Activated CD4-positive, alpha-beta memory T cell treated with anti-CD3 and anti-CD28 coated beads for 36 hours (primary cell): ENCODE data around the gene PTBP2. TPM values are rescaled to one million over a fixed set of nuclear protein-coding genes. Genes with fewer than 3 reads are reported as not detected.
A peak's percentile ranks its signal among the peaks of the same experiment; 100 is the strongest.

ENCODE experiments used
- CTCF ChIA-PET: fragments of 350-600 bp; sonication (Branson Sonifier 250); formaldehyde crosslinking; loops from one replicate; lab custom pipeline; 2021; ENCODE audit warnings: antibody characterized with exemption, inconsistent platforms; lab: Charles Lee
- POLR2A ChIA-PET: fragments of 350-600 bp; sonication (Branson Sonifier 250); formaldehyde crosslinking; loops from one replicate; lab custom pipeline; 2021; ENCODE audit warnings: antibody characterized with exemption; lab: Charles Lee
- DNase-seq: peaks from one replicate; pipeline ENCODE4 v3.0.0-alpha.2; 2020
- H3K27ac Mint-ChIP-seq: one replicate; pipeline ENCODE4 v1.8.0; 2021; ENCODE audit warnings: mixed read lengths
- H3K27me3 Mint-ChIP-seq: one replicate; pipeline ENCODE4 v1.8.0; 2021; ENCODE audit warnings: mixed read lengths
- H3K36me3 Mint-ChIP-seq: one replicate; pipeline ENCODE4 v1.8.0; 2021; ENCODE audit warnings: mixed read lengths
- H3K4me1 Mint-ChIP-seq: one replicate; pipeline ENCODE4 v1.8.0; 2021; ENCODE audit warnings: low read depth, mixed read lengths
- H3K4me3 Mint-ChIP-seq: one replicate; pipeline ENCODE4 v1.8.0; 2021; ENCODE audit warnings: mild to moderate bottlenecking, mixed read lengths
- H3K9me3 Mint-ChIP-seq: one replicate; pipeline ENCODE4 v1.8.0; 2021; ENCODE audit warnings: mixed read lengths
- intact Hi-C: fragments of 100-400 bp; cut with micrococcal nuclease; formaldehyde crosslinking; loops from one replicate; pipeline ENCODE4 v1.15.1; 2023
- total RNA-seq, 2 experiments: library from RNA; stranded (reverse); gene quantifications; one replicate each; pipeline ENCODE4 v1.2.3, GENCODE V29; 2021

PTBP2 gene
- total RNA-seq, 2 experiments from 2014 or later: 9.2 to 10.1 TPM

- ChIA-PET CTCF (no interaction called here), POLR2A (no interaction called here)
- peaks cover 5% of the 10 kb centered on the region for H3K27me3 Mint-ChIP-seq
- intact Hi-C loops: no loop called here
- H3K4me3 Mint-ChIP-seq: no peak overlapping the region
- no peaks in the 10 kb centered on the region for H3K4me1 Mint-ChIP-seq
- no peak overlapping the region for H3K27ac Mint-ChIP-seq
- no peak for DNase-seq
- H3K9me3 Mint-ChIP-seq: no peaks in the 10 kb centered on the region
- H3K36me3 Mint-ChIP-seq: no peaks in the 10 kb centered on the region
Measured at GRCh38 chr1:96713649-96714048, 7.9 kb upstream of the PTBP2 start.

- no peak for DNase-seq
- peaks cover 5% of the 10 kb centered on the region for H3K27me3 Mint-ChIP-seq
- H3K9me3 Mint-ChIP-seq: no peaks in the 10 kb centered on the region
- H3K27ac Mint-ChIP-seq: no peak overlapping the region
- H3K4me1 Mint-ChIP-seq: no peaks in the 10 kb centered on the region
- intact Hi-C loops: no loop called here
- ChIA-PET POLR2A (no interaction called here), CTCF (no interaction called here)
- no peaks in the 10 kb centered on the region for H3K36me3 Mint-ChIP-seq
- no peak overlapping the region for H3K4me3 Mint-ChIP-seq
Measured at GRCh38 chr1:96714881-96715280, 6.7 kb upstream of the PTBP2 start.

GRCh38 chr1:96715482-96715881, 6.1 kb upstream of the PTBP2 start:
- POLR2A ChIA-PET: no interaction called here
- peaks cover 5% of the 10 kb centered on the region for H3K27me3 Mint-ChIP-seq
- H3K9me3 Mint-ChIP-seq: no peaks in the 10 kb centered on the region
- no peak overlapping the region for H3K27ac Mint-ChIP-seq
- intact Hi-C loops: no loop called here
- no peak overlapping the region for H3K4me3 Mint-ChIP-seq
- no peak for DNase-seq
- no peaks in the 10 kb centered on the region for H3K4me1 Mint-ChIP-seq
- CTCF ChIA-PET: no interaction called here
- no peaks in the 10 kb centered on the region for H3K36me3 Mint-ChIP-seq

GRCh38 chr1:96721053-96721415, 550 bp upstream of the PTBP2 start:
- peak overlapping the region; percentile 47 for H3K27ac Mint-ChIP-seq

GRCh38 chr1:96722161-96722922, 758 bp downstream of the PTBP2 start:
- ChIA-PET CTCF (interaction anchor here (0.7 to 1.6 kb wide), 2 partner anchors 10 to 1390 kb away, joined by 4 read pairs; no protein-coding TSS in a partner anchor), POLR2A (interaction anchor here (0.7 kb wide), 1 partner anchor 114 kb away, joined by 3 read pairs; no protein-coding TSS in a partner anchor)
- peak overlapping the region; percentile 80 for H3K27ac Mint-ChIP-seq
- H3K9me3 Mint-ChIP-seq: no peaks in the 10 kb centered on the region
- H3K4me1 Mint-ChIP-seq: peaks cover 28% of the 10 kb centered on the region
- H3K27me3 Mint-ChIP-seq: no peaks in the 10 kb centered on the region
- intact Hi-C loops: loop anchor here (1.0 to 5.0 kb wide), 4 partner anchors 360 to 1650 kb away; partner anchors contain the start of genes ALG14, DPYD and RWDD3
- DNase-seq: peak; percentile 70
- H3K36me3 Mint-ChIP-seq: peaks cover 17% of the 10 kb centered on the region
- H3K4me3 Mint-ChIP-seq: peak overlapping the region; percentile 89

More at GRCh38 chr1:96721053-96721415, 550 bp upstream of the PTBP2 start:
- CTCF ChIA-PET: interaction anchor here (0.7 to 1.6 kb wide), 2 partner anchors 9 to 1874 kb away, joined by 3 to 4 read pairs; no protein-coding TSS in a partner anchor
- POLR2A ChIA-PET: interaction anchor here (0.6 kb wide), 1 partner anchor 1594 kb away, joined by 5 read pairs; no protein-coding TSS in a partner anchor
- H3K9me3 Mint-ChIP-seq: no peaks in the 10 kb centered on the region
- H3K4me3 Mint-ChIP-seq: peak overlapping the region; percentile 89
- no peak for DNase-seq
- no peaks in the 10 kb centered on the region for H3K27me3 Mint-ChIP-seq
- H3K36me3 Mint-ChIP-seq: peaks cover 14% of the 10 kb centered on the region
- intact Hi-C loops: loop anchor here (5.0 kb wide), 3 partner anchors 359 to 1649 kb away; partner anchors contain the start of genes ALG14 and RWDD3
- peaks cover 23% of the 10 kb centered on the region for H3K4me1 Mint-ChIP-seq

GRCh38 chr1:96722958-96723357, 1.4 kb downstream of the PTBP2 start:
- Mint-ChIP-seq H3K36me3 (peaks cover 18% of the 10 kb centered on the region), H3K27ac (peak overlapping the region; percentile 80), H3K4me1 (peaks cover 33% of the 10 kb centered on the region), H3K9me3 (no peaks in the 10 kb centered on the region), H3K27me3 (no peaks in the 10 kb centered on the region), H3K4me3 (peak overlapping the region; percentile 89)
- CTCF ChIA-PET: interaction anchor here (0.7 kb wide), 1 partner anchor 1390 kb away, joined by 4 read pairs; no protein-coding TSS in a partner anchor
- intact Hi-C loops: loop anchor here (1.0 to 5.0 kb wide), 4 partner anchors 361 to 1651 kb away; partner anchors contain the start of genes ALG14, DPYD and RWDD3
- no peak for DNase-seq
- POLR2A ChIA-PET: no interaction called here

- H3K4me1 Mint-ChIP-seq: peaks cover 38% of the 10 kb centered on the region
- peak overlapping the region; percentile 80 for H3K27ac Mint-ChIP-seq
- H3K36me3 Mint-ChIP-seq: peaks cover 20% of the 10 kb centered on the region
- no peaks in the 10 kb centered on the region for H3K27me3 Mint-ChIP-seq
- DNase-seq: no peak
- H3K9me3 Mint-ChIP-seq: no peaks in the 10 kb centered on the region
- peak overlapping the region; percentile 89 for H3K4me3 Mint-ChIP-seq
- POLR2A ChIA-PET: no interaction called here
- CTCF ChIA-PET: interaction anchor here (1.0 kb wide), 1 partner anchor 14 kb away, joined by 3 read pairs; no protein-coding TSS in a partner anchor
- intact Hi-C loops: loop anchor here (5.0 kb wide), 3 partner anchors 361 to 1651 kb away; partner anchors contain the start of genes ALG14 and RWDD3
Measured at GRCh38 chr1:96723377-96723776, 1.8 kb downstream of the PTBP2 start.

GRCh38 chr1:96723936-96724335, 2.4 kb downstream of the PTBP2 start:
- Mint-ChIP-seq H3K4me3 (no peak overlapping the region), H3K27ac (no peak overlapping the region), H3K4me1 (peaks cover 40% of the 10 kb centered on the region), H3K27me3 (no peaks in the 10 kb centered on the region), H3K36me3 (peaks cover 23% of the 10 kb centered on the region), H3K9me3 (no peaks in the 10 kb centered on the region)
- CTCF ChIA-PET: interaction anchor here (1.0 kb wide), 1 partner anchor 14 kb away, joined by 3 read pairs; no protein-coding TSS in a partner anchor
- POLR2A ChIA-PET: no interaction called here
- intact Hi-C loops: loop anchor here (5.0 kb wide), 3 partner anchors 362 to 1652 kb away; partner anchors contain the start of genes ALG14 and RWDD3
- no peak for DNase-seq

GRCh38 chr1:96727860-96728259, 6.3 kb downstream of the PTBP2 start:
- Mint-ChIP-seq H3K4me3 (no peak overlapping the region), H3K4me1 (peaks cover 53% of the 10 kb centered on the region), H3K27me3 (no peaks in the 10 kb centered on the region), H3K9me3 (no peaks in the 10 kb centered on the region), H3K36me3 (peaks cover 36% of the 10 kb centered on the region), H3K27ac (no peak overlapping the region)
- POLR2A ChIA-PET: interaction anchor here (1.3 kb wide), 1 partner anchor 10 kb away, joined by 4 read pairs; no protein-coding TSS in a partner anchor
- no peak for DNase-seq
- CTCF ChIA-PET: no interaction called here
- intact Hi-C loops: no loop called here

GRCh38 chr1:96730574-96731298, 9.2 kb downstream of the PTBP2 start:
- Mint-ChIP-seq H3K9me3 (peaks cover 4% of the 10 kb centered on the region), H3K4me3 (no peak overlapping the region), H3K27me3 (no peaks in the 10 kb centered on the region), H3K27ac (no peak overlapping the region), H3K36me3 (peaks cover 47% of the 10 kb centered on the region), H3K4me1 (peaks cover 47% of the 10 kb centered on the region)
- intact Hi-C loops: no loop called here
- no peak for DNase-seq
- ChIA-PET POLR2A (no interaction called here), CTCF (no interaction called here)

- no peaks in the 10 kb centered on the region for H3K27me3 Mint-ChIP-seq
- intact Hi-C loops: no loop called here
- H3K27ac Mint-ChIP-seq: no peak overlapping the region
- H3K4me3 Mint-ChIP-seq: no peak overlapping the region
- H3K36me3 Mint-ChIP-seq: peaks cover 23% of the 10 kb centered on the region
- POLR2A ChIA-PET: no interaction called here
- DNase-seq: no peak
- H3K4me1 Mint-ChIP-seq: peaks cover 31% of the 10 kb centered on the region
- H3K9me3 Mint-ChIP-seq: no peaks in the 10 kb centered on the region
- CTCF ChIA-PET: interaction anchor here (1.4 kb wide), 1 partner anchor 23 kb away, joined by 3 read pairs; no protein-coding TSS in a partner anchor
Measured at GRCh38 chr1:96741335-96741734, 19.8 kb downstream of the PTBP2 start.
